Measurements from ENCODE around the gene TCF4. TPM values are rescaled to one million over a fixed set of nuclear protein-coding genes. Genes with fewer than 3 reads are reported as not detected.

The TCF4 gene
- total and polyA plus RNA-seq, 2 experiments from 2014 or later: 77.7 to 89.2 TPM

DNA sequence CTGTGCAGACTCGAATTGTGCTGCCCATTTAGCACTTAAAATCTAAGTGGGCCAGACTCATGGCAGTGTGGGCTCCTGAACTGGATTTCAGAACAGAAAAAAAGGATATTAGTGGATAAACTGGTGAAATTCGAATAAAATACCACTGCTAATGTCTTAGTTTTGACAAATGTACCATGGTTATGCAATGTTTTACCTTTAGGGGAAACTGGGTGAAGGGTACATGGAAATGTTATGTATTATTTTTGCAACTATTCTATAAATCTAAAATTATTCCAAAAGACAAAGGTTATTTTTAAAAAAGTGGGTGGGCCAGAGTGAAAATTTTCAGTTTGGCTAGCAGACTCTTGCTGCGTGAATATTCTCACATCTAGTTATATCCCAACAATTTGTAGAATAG is 368.2 kb downstream of the TCF4 start (continued):
- no peak for TF ChIP-seq REST (IDR thresholded peaks at IDR 0.05; ENCODE audit: unreplicated experiment)
- no peak for TF ChIP-seq ZNF331 (CRISPR knock-in tag; IDR thresholded peaks at IDR 0.05; ENCODE audit: low read depth)
- TF ChIP-seq ZNF462 (CRISPR knock-in tag; IDR thresholded peaks at IDR 0.05): no peak

- Mint-ChIP-seq H3K36me3 (ENCODE audit: low read depth) (no peaks in the 10 kb centered on the region), H3K9me3 (no peaks in the 10 kb centered on the region), H3K4me1 (peaks cover 23% of the 10 kb centered on the region), H3K27ac (no peak overlapping the region), H3K4me3 (no peak overlapping the region), H3K27me3 (ENCODE audit: insufficient read depth, low read depth, poor library complexity) (peaks cover 5% of the 10 kb centered on the region)
- Histone ChIP-seq H3K36me3 (ENCODE audit: insufficient read depth) (no peaks in the 10 kb centered on the region), H3K27me3 (ENCODE audit: insufficient read depth) (no peaks in the 10 kb centered on the region), H3K4me1 (ENCODE audit: insufficient read depth) (peaks cover 26% of the 10 kb centered on the region), H2AFZ (no peak overlapping the region), H4K20me1 (replicated peaks; ENCODE audit: insufficient read depth) (no peaks in the 10 kb centered on the region), H3K4me2 (no peak overlapping the region), H3K9me2 (ENCODE audit: insufficient read depth) (no peaks in the 10 kb centered on the region), H3F3A (replicated peaks; ENCODE audit: low read depth) (no peaks in the 10 kb centered on the region), H3K4me3 (no peak overlapping the region), H3K79me2 (replicated peaks; ENCODE audit: insufficient read depth) (no peaks in the 10 kb centered on the region), H3K27ac (ENCODE audit: low read depth) (no peak overlapping the region)
- ATAC-seq (no peak), DNase-seq (ENCODE audit: low spot score) (no peak)
- no peak for TF ChIP-seq JUNB (IDR thresholded peaks at IDR 0.05; ENCODE audit: unreplicated experiment)
- no peak for TF ChIP-seq NANOG (IDR thresholded peaks at IDR 0.05; ENCODE audit: borderline replicate concordance)
- TF ChIP-seq CTCF (conservative IDR thresholded peaks at IDR 0.05; ENCODE audit: low read depth in 2 of 2): no peak
- TF ChIP-seq STAT1 (IDR thresholded peaks at IDR 0.05; ENCODE audit: unreplicated experiment): no peak
- TF ChIP-seq ETS1 (IDR thresholded peaks at IDR 0.05): no peak
- no peak for TF ChIP-seq EZH2 (IDR thresholded peaks at IDR 0.05; ENCODE audit: low read depth, unreplicated experiment)
- no peak for TF ChIP-seq POLR2AphosphoS5 (IDR thresholded peaks at IDR 0.05; ENCODE audit: low read depth)
These were observed 368.9 kb downstream of the TCF4 start for GRCh38 chr18:55219059-55219458.

Data from GM23338 (cell line).